ENCODE measurements around the gene SCUBE2.
"Not testable (repeated sequence)": the region's sequence is repeated elsewhere in the genome, so short reads cannot be mapped to it uniquely, and the experiment has no call there.

SCUBE2 gene

DNA sequence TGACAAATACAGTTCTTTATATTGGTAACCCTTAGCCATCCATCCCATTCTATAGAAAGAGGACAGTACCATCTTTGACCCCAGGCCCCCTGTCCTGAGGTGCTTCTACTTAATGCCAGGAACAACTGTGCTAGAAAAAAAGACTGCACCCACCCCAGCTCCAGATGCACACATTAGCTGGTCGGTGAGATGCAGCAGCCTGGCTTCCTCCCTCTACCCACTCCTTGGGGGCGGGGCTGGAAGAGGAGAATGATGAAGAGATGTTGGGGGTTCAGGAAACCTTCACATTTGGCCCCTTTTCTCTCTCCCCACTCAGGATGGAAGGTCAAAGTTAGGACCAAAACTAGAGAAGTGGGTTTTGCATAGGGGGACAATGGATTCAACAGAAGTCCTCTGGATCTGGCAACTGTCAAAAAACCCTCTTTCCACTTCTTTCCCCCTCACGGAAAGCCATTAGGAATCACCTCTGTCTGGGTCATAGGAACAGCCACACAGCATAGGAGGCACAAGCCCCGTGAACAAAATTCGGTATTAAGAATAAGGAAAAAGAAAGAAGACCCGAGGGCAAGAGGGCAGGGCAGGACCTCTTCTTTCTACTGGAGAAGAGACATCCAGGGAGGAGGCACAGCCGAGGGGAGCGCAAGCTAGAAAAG is 88.4 kb downstream of the SCUBE2 start:
- no peak for DNase-seq (ENCODE audit: low read depth in 1 of 2, low spot score in 1 of 2)
- no peak for TF ChIP-seq JUND (IDR thresholded peaks at IDR 0.05; ENCODE audit: low read depth)
- in situ Hi-C loops (cut with HindIII; ENCODE audit: low pct_unique_long_range_greater_than_20kb, low sequenced_read_pairs): no loop called here

DNA sequence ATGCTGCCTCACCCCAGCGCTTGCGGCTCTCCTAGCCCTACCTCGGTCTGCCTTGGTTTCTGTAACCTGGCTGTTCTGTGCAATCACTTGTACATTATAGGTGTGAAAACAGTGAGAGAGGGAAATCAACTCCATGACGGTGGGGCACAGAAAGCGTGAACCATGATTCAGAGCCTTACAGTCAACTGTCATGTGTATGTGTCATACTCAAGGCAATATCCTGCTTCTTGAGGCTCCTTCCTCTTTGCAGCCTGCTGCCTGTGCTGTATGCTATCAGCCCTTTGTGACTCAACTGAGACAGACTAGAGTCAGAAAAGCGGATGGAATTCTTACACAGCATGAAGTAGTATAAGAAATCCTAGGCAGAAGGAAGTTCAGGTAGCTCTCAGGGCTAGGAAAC is 89.7 kb downstream of the SCUBE2 start:
- TF ChIP-seq JUND (IDR thresholded peaks at IDR 0.05; ENCODE audit: low read depth): no peak
- DNase-seq (ENCODE audit: low read depth in 1 of 2, low spot score in 1 of 2): no peak
- in situ Hi-C loops (cut with HindIII; ENCODE audit: low pct_unique_long_range_greater_than_20kb, low sequenced_read_pairs): no loop called here

- TF ChIP-seq JUND (IDR thresholded peaks at IDR 0.05; ENCODE audit: low read depth): no peak
- DNase-seq (ENCODE audit: low read depth in 1 of 2, low spot score in 1 of 2): no peak
- in situ Hi-C loops (cut with HindIII; ENCODE audit: low pct_unique_long_range_greater_than_20kb, low sequenced_read_pairs): no loop called here
Measured at GRCh38 chr11:8998017-8998416, 93.4 kb downstream of the SCUBE2 start.

DNA sequence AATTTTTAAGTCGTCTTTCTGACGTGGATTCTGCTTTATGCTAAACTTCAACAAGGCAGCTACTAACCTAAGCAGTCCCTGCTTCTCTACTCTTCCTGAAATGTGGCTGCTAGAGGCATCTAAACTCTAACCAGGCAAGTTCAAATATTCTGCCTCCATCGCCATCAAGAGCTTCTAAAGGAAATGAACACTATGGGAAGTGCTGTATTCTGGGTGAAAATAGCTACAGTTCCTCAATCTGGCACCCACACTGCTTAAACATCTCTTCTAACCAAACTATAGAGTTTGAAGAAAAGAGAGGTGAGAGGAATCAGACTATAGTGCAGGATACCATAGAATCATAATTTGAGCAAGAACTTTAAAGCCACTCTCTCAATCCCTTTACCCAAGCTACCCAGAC is 93.9 kb downstream of the SCUBE2 start:
- DNase-seq (ENCODE audit: low read depth in 1 of 2, low spot score in 1 of 2): no peak
- in situ Hi-C loops (cut with HindIII; ENCODE audit: low pct_unique_long_range_greater_than_20kb, low sequenced_read_pairs): no loop called here
- no peak for TF ChIP-seq JUND (IDR thresholded peaks at IDR 0.05; ENCODE audit: low read depth)

DNA sequence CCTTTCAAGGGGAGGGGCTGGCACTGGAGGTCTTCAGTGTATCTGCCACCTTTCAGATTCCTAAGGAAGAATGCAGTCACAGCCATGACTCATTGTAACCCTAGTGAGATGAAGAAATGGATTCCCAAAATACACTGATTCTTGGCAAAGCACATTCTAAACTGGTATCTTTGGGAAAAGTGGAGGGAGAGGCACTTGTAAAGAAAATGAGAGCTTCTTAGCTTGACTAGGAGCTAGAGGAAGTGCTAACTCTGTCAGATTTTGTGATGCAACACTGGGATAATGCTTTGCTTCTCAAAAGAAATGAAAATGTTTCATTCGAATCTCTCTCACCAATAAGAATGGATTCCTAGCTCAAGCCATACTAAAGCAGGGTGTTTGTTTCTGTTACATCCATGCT is 101.9 kb downstream of the SCUBE2 start:
- in situ Hi-C loops (cut with HindIII; ENCODE audit: low pct_unique_long_range_greater_than_20kb, low sequenced_read_pairs): no loop called here
- TF ChIP-seq JUND (IDR thresholded peaks at IDR 0.05; ENCODE audit: low read depth): no peak
- no peak for DNase-seq (ENCODE audit: low read depth in 1 of 2, low spot score in 1 of 2)

- in situ Hi-C loops (cut with HindIII; ENCODE audit: low pct_unique_long_range_greater_than_20kb, low sequenced_read_pairs): no loop called here
- TF ChIP-seq JUND (IDR thresholded peaks at IDR 0.05; ENCODE audit: low read depth): no peak
Measured at GRCh38 chr11:8988329-8989234, 102.8 kb downstream of the SCUBE2 start.

GRCh38 chr11:8987446-8987845 is 104.0 kb downstream of the SCUBE2 start:
- TF ChIP-seq JUND (IDR thresholded peaks at IDR 0.05; ENCODE audit: low read depth): no peak
- in situ Hi-C loops (cut with HindIII; ENCODE audit: low pct_unique_long_range_greater_than_20kb, low sequenced_read_pairs): no loop called here
- DNase-seq (ENCODE audit: low read depth in 1 of 2, low spot score in 1 of 2): no peak

More at GRCh38 chr11:8988329-8989234, 102.8 kb downstream of the SCUBE2 start:
- DNase-seq (ENCODE audit: low read depth in 1 of 2, low spot score in 1 of 2): no peak

GRCh38 chr11:8986772-8987171 is 104.6 kb downstream of the SCUBE2 start:
- in situ Hi-C loops (cut with HindIII; ENCODE audit: low pct_unique_long_range_greater_than_20kb, low sequenced_read_pairs); DNase-seq (ENCODE audit: low read depth in 1 of 2, low spot score in 1 of 2): not testable (repeated sequence)

DNA sequence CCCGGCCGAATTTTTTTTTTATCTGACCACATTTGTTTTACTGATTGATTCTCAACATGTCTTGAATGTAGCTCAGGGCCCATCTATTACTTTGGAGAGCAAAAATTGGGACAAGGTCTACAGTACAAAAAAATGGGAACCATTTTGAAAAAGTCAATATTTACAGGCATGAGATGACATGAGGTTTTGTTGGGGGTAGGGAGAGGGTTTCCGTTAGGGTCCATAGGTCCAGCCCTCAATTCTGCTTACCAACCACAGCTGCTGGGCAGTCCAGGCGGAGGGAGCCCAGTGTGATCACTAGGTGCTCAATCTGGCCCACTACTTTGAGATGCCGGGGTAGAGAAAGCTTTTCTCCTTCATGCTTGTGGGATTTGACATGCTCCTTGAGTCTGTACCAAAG is 105.9 kb downstream of the SCUBE2 start:
- in situ Hi-C loops (cut with HindIII; ENCODE audit: low pct_unique_long_range_greater_than_20kb, low sequenced_read_pairs): no loop called here

DNA sequence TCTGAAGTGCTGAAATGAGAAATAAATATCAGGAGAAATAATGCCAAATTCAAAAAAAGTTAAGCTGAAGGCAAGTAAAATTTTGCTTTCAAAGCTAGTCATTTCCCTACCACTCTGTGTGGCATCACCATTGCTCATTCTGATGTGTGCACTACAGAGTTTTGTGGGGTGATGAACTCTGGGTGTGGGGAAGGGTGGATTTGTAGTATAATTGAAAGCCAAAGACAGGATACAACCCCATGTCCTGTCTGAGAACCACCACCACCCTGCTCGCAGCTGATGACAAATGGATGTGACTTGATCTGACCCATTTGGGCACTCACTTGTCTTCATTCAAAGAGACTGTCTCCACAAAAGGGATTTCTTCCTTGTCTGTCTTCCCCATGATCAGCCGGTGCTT is 107.8 kb downstream of the SCUBE2 start:
- in situ Hi-C loops (cut with HindIII; ENCODE audit: low pct_unique_long_range_greater_than_20kb, low sequenced_read_pairs): no loop called here
- no peak for TF ChIP-seq JUND (IDR thresholded peaks at IDR 0.05; ENCODE audit: low read depth)
- no peak for DNase-seq (ENCODE audit: low read depth in 1 of 2, low spot score in 1 of 2)

More for the DNA sequence above, 105.9 kb downstream of the SCUBE2 start:
- no peak for TF ChIP-seq JUND (IDR thresholded peaks at IDR 0.05; ENCODE audit: low read depth)
- no peak for DNase-seq (ENCODE audit: low read depth in 1 of 2, low spot score in 1 of 2)

- in situ Hi-C loops (cut with HindIII; ENCODE audit: low pct_unique_long_range_greater_than_20kb, low sequenced_read_pairs): no loop called here
- DNase-seq (ENCODE audit: low read depth in 1 of 2, low spot score in 1 of 2): no peak
- TF ChIP-seq JUND (IDR thresholded peaks at IDR 0.05; ENCODE audit: low read depth): no peak
Measured at GRCh38 chr11:8980485-8980884, 110.9 kb downstream of the SCUBE2 start.

DNA sequence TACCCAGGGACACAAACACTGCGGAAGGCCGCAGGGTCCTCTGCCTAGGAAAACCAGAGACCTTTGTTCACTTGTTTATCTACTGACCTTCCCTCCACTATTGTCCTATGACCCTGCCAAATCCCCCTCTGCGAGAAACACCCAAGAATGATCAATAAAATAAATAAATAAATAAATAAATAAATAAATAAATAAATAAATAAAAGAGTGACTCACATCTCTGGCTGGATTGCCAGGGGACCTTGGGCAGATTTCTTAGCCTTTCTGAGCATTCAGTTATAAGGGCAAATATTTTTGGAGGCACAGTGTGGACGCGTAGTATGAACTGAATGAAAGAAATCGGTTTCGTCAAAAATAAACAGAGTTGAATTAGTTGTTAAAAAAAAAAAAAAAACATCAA is 112.0 kb downstream of the SCUBE2 start:
- DNase-seq (ENCODE audit: low read depth in 1 of 2, low spot score in 1 of 2); in situ Hi-C loops (cut with HindIII; ENCODE audit: low pct_unique_long_range_greater_than_20kb, low sequenced_read_pairs): not testable (repeated sequence)

DNA sequence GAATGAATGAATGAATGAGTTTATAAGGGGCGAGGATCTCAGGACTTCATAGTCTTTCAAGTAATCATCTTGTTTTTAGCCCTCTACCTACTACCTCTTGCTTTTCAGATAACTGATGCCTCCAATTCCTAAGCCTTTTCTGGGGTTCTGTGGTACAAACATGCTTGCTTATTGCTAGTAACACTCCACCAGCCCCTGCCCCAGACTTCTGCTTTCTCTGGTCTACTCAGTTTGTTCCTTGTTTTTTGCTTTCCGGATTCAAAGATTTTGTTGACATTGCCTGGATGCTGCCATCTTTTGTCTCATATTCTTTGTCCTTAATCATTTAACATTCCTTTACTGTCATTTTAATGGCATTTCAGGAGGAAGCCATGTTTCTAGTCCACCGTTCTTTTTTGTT is 118.3 kb downstream of the SCUBE2 start:
- no peak for DNase-seq (ENCODE audit: low read depth in 1 of 2, low spot score in 1 of 2)
- in situ Hi-C loops (cut with HindIII; ENCODE audit: low pct_unique_long_range_greater_than_20kb, low sequenced_read_pairs): no loop called here
- no peak for TF ChIP-seq JUND (IDR thresholded peaks at IDR 0.05; ENCODE audit: low read depth)
